Measurements from ENCODE around the gene TNFRSF4. TPM values are rescaled to one million over a fixed set of nuclear protein-coding genes. Genes with fewer than 3 reads are reported as not detected.

Gene TNFRSF4
- total and polyA plus RNA-seq, 7 donors = 0.95 to 8.6 (median 1.2) TPM; not detected in 2

DNA sequence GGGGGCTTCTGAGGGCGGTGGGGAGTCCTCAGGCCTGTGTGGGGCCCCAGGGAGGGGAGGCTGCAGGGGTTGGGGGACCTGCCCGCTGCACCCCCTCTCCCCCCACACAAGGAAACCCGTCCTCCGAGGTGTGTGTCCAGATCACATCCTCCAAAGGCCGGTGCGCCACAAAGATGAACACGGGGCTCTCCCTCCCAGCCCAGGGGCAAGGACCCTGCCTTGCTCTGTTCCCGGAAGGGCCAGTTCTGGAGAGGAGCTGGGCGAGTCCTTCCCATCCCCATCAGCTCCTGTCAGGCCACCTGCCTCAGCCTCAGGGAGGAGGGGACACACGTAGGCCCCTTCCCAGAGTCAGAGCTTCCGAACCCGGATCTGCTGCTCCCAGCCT is 42.8 kb downstream of the TNFRSF4 start:
- peaks cover 0 to 7% (median 0%) of the 10 kb centered on the region in 4 donors for H3K4me1 ChIP-seq
- no peak for DNase-seq
- no peak overlapping the region for H3K4me3 ChIP-seq
- TF ChIP-seq POLR2A (IDR thresholded peaks at IDR 0.05) = no peak
- TF ChIP-seq POLR2AphosphoS5 (IDR thresholded peaks at IDR 0.05) = no peak
- TF ChIP-seq EP300 (IDR thresholded peaks at IDR 0.05) = no peak
- TF ChIP-seq, protein P1, sequence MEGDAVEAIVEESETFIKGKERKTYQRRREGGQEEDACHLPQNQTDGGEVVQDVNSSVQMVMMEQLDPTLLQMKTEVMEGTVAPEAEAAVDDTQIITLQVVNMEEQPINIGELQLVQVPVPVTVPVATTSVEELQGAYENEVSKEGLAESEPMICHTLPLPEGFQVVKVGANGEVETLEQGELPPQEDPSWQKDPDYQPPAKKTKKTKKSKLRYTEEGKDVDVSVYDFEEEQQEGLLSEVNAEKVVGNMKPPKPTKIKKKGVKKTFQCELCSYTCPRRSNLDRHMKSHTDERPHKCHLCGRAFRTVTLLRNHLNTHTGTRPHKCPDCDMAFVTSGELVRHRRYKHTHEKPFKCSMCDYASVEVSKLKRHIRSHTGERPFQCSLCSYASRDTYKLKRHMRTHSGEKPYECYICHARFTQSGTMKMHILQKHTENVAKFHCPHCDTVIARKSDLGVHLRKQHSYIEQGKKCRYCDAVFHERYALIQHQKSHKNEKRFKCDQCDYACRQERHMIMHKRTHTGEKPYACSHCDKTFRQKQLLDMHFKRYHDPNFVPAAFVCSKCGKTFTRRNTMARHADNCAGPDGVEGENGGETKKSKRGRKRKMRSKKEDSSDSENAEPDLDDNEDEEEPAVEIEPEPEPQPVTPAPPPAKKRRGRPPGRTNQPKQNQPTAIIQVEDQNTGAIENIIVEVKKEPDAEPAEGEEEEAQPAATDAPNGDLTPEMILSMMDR (IDR thresholded peaks at IDR 0.05) = no peak
- WGBS, 2 donors = 29 to 68% methylated on average over 12 of the region's 12 CpGs
- H3K9me3 ChIP-seq = no peaks in the 10 kb centered on the region
- no peaks in the 10 kb centered on the region for H3K36me3 ChIP-seq
- H3K27me3 ChIP-seq = peaks cover 19 to 98% (median 75%) of the 10 kb centered on the region in 3 donors
- H3K27ac ChIP-seq = no peak overlapping the region
- intact Hi-C loops (cut with DNase I) = no loop called here

DNA sequence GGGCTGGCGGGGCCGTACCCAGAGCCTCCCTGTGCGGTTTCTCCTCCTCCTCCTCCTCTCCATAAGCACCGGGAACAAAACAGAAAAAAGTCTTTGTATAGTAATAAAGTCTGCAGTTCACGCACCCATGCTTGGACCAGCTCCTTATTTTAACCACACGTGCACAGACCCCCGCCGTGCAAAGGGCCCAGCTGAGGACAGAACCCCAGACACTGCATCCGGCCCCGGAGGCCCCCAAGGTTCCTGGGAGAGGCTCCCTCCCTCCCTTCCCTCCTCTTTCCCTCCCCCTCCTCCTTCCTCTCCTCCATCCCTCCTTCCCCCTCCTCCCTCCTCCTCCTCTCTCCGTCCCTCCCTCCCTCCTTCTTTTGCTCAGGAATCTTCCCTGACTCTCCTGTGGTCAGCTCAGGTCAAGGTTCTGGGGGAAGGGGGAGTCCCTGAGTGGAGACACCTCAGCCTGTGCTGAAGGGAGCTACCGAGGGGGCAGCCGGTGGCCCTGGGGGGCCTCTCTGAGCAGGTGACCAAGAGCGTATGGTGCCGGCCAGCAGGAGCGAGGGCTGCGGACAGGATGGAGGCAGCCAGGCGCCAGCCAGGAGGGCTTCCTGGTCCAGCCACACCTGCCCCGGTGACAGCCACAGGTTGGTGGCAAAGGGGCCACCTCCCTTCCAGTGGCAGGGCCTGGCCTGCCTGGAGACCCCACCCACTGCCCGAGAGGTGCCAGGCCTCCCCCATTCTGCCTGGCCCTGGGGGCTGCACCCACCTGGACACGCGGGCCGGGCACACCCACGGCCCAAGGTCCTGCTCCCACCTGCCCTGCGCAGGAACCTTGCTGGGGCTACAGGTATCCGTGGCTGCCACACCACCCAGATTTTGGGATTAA is 43.5 kb downstream of the TNFRSF4 start:
- no peaks in the 10 kb centered on the region for H3K36me3 ChIP-seq
- intact Hi-C loops (cut with DNase I) = no loop called here
- H3K27me3 ChIP-seq = peaks cover 18 to 98% (median 78%) of the 10 kb centered on the region in 3 donors

DNA sequence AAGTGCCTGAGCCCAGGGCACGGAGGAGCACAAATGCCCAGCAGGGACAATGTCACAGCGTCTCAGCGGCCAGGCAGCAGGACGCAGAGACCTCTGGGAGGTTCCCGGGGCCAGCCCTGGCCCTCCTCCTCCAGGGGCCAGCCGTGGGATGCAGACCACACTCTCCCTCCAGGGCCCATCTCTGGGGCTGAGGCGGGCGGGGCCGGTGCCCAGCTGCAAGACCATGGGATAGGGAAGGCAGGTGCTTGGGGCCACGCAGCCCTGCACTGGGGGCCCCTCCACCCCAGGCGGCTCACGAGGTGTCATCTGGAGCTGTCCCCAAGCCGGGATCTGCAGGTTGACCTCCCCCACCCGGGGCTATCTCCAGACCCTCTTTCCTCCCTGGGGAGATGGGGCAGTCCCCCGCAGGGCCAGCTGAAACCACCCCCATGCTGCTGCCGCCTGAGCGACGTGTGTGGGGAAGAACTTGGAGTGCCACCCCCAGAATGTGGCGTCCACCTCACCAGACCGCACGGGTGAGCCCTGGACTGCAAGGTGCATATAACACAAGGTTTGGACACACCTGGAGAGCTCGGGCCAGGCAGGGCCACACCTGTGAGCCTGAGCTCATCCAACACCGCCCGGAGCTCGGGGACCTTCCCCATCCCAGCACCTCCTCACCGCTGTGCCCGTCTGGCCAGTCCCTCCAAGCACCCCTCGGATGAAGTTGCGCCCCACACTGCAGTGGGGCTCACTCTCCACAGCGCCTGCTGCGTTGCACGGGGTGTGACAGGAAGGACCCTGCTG is 44.3 kb downstream of the TNFRSF4 start:
- Histone ChIP-seq H3K27me3 (peaks cover 18 to 99% (median 85%) of the 10 kb centered on the region in 3 donors), H3K4me3 (no peak overlapping the region), H3K36me3 (no peaks in the 10 kb centered on the region), H3K9me3 (no peaks in the 10 kb centered on the region), H3K27ac (no peak overlapping the region), H3K4me1 (peaks cover 0 to 7% (median 0%) of the 10 kb centered on the region in 4 donors)
- WGBS, 2 donors = 29 to 57% methylated on average over 32 of the region's 32 CpGs
- intact Hi-C loops (cut with DNase I) = no loop called here
- no peak for DNase-seq
- TF ChIP-seq EP300 (IDR thresholded peaks at IDR 0.05) (no peak), POLR2AphosphoS5 (IDR thresholded peaks at IDR 0.05) (no peak), POLR2A (IDR thresholded peaks at IDR 0.05) (no peak)
- TF ChIP-seq, protein P1 (IDR thresholded peaks at IDR 0.05) = no peak

More for the DNA sequence above, 43.5 kb downstream of the TNFRSF4 start:
- H3K27ac ChIP-seq = no peak overlapping the region
- DNase-seq = no peak
- 24 to 43% methylated on average over 26 of the region's 26 CpGs for WGBS, 2 donors
- peaks cover 0 to 7% (median 0%) of the 10 kb centered on the region in 4 donors for H3K4me1 ChIP-seq
- no peaks in the 10 kb centered on the region for H3K9me3 ChIP-seq
- H3K4me3 ChIP-seq = no peak overlapping the region
- TF ChIP-seq, protein P1 (IDR thresholded peaks at IDR 0.05) = no peak

DNA sequence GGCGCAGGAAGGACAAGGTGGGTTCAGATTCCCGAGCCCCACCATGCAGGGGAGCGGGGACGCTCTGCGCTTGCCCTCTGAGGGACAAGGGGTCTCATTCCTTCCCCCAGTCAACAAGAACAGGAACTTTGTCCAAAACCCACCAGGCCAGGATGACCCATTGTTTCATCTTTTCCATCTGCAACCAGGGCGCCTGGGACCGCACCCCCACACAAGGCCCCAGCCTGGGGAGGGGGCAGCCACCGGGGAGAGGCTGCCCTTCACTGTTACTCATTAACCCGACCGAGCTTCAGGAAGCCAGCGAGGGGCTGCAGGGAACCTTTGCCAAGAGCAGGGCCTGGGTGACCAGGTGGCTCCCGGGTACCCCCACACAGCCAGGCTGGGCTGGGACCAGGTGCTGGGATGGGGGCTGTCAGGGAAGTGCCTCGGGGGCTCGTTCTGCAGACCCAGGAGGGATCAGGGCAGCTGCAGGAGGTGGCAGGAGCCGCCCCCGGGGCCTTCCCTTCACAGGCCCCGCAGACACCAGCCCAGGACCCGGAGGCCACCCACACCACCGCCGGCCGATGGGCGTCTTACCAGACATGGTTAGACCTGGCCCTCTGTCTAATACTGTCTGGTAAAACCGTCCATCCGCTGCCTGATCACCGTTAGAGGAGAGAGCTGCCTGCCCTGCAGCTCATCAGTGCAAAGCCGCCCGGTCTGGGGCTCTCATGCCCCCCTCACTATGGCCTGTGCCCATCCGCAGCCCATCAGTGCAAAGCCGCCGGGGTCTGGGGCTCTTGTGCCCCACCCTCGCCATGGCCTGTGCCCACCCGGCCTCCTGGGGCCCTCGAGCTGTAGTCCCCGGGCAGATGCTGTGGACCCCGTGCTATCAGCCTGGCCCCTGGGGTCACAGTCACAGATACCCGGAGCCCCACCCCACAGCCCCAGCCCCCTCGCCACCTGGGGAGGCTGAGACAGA is 45.2 kb downstream of the TNFRSF4 start:
- Histone ChIP-seq H3K4me3 (no peak overlapping the region), H3K27ac (no peak overlapping the region), H3K27me3 (peaks cover 14 to 99% (median 83%) of the 10 kb centered on the region in 3 donors), H3K4me1 (peaks cover 0 to 3% (median 0%) of the 10 kb centered on the region in 4 donors), H3K36me3 (no peaks in the 10 kb centered on the region), H3K9me3 (no peaks in the 10 kb centered on the region)
- TF ChIP-seq POLR2AphosphoS5 (IDR thresholded peaks at IDR 0.05) (no peak), POLR2A (IDR thresholded peaks at IDR 0.05) (no peak), EP300 (IDR thresholded peaks at IDR 0.05) (no peak)
- TF ChIP-seq, protein P1 (IDR thresholded peaks at IDR 0.05) = no peak
- intact Hi-C loops (cut with DNase I) = no loop called here
- no peak for DNase-seq
- 42 to 72% methylated on average over 37 of the region's 37 CpGs for WGBS, 2 donors

All from sigmoid colon (tissue), 7 donors.